Natural killer cell (primary cell): ENCODE measurements around the gene ARL11. TPM values are rescaled to one million over a fixed set of nuclear protein-coding genes. Genes with fewer than 3 reads are reported as not detected.

ENCODE experiments used
- ATAC-seq, 3 donors: fragments of 150-1000 bp in 2 of 3; fragments of 200-7000 bp in 1 of 3; cut with Tn5 transposase; 1 replicate in 1 of 3; 2 replicates in 2 of 3; pipeline ENCODE4 v1.10.0; 2021; ENCODE audit warnings: mild to moderate bottlenecking in 2 of 3, moderate library complexity in 2 of 3
- DNase-seq, 2 donors: peaks; one replicate each; pipeline versions ENCODE4 v3.0.0 to v3.0.0-alpha.2; 2013 to 2021; ENCODE audit warnings: mixed read lengths in 1 of 2
- H3K27ac ChIP-seq: one replicate; pipeline ENCODE4 v1.5.1; 2013; ENCODE audit warnings: mild to moderate bottlenecking, low read length
- H3K27me3 ChIP-seq: one replicate; pipeline ENCODE4 v1.6.1; 2013; ENCODE audit warnings: low read length; ENCODE audit not compliant: control insufficient read depth, insufficient read depth
- H3K36me3 ChIP-seq: one replicate; pipeline ENCODE4 v1.6.1; 2013; ENCODE audit warnings: low read length; ENCODE audit not compliant: control insufficient read depth, insufficient read depth
- H3K4me1 ChIP-seq: one replicate; pipeline ENCODE4 v1.6.1; 2013; ENCODE audit warnings: low read length; ENCODE audit not compliant: control insufficient read depth, insufficient read depth
- H3K4me3 ChIP-seq: one replicate; pipeline ENCODE4 v1.5.1; 2013; ENCODE audit warnings: low read length
- H3K9me3 ChIP-seq: one replicate; pipeline ENCODE4 v1.6.1; 2013; ENCODE audit warnings: low read length; ENCODE audit not compliant: control insufficient read depth, insufficient read depth
- H3K27ac Mint-ChIP-seq, 2 donors: one replicate each; pipeline ENCODE4 v1.8.0; 2022; ENCODE audit warnings: mild to moderate bottlenecking in 2 of 2, mixed read lengths in 2 of 2, moderate library complexity in 1 of 2
- H3K27me3 Mint-ChIP-seq, 2 donors: one replicate each; pipeline ENCODE4 v1.8.0; 2022; ENCODE audit warnings: low read depth in 2 of 2, mixed read lengths in 2 of 2
- H3K36me3 Mint-ChIP-seq: one replicate; pipeline ENCODE4 v1.8.0; 2022; ENCODE audit warnings: mixed read lengths
- H3K4me1 Mint-ChIP-seq, 2 donors: one replicate each; pipeline ENCODE4 v1.8.0; 2022; ENCODE audit warnings: mixed read lengths in 2 of 2
- H3K4me3 Mint-ChIP-seq: one replicate; pipeline ENCODE4 v1.8.0; 2022; ENCODE audit warnings: mild to moderate bottlenecking, moderate library complexity, mixed read lengths
- H3K9me3 Mint-ChIP-seq, 2 donors: one replicate each; pipeline ENCODE4 v1.8.0; 2022; ENCODE audit warnings: mixed read lengths in 2 of 2
- CTCF ChIP-seq: fragments of 200-600 bp; IDR thresholded peaks from one replicate; pipeline ENCODE4 v1.8.0; 2022; ENCODE audit warnings: antibody characterized with exemption
- WGBS: methylation state at CpG from one replicate; pipeline ENCODE4 v1.1.7; 2013; ENCODE audit warnings: missing lambda C conversion rate; ENCODE audit not compliant: insufficient coverage; 5-methylcytosine and 5-hydroxymethylcytosine counted together
- intact Hi-C: fragments of 100-400 bp; cut with micrococcal nuclease; formaldehyde crosslinking; loops from one replicate; pipeline ENCODE4 v1.14.2; 2022
- total RNA-seq, 4 donors: library from RNA; stranded (reverse); fragments of 120-200 nt in 1 of 4; gene quantifications; one replicate each; pipeline versions ENCODE4 v1.2.3 to v1.2.4, GENCODE V29; 2013 to 2022

Gene ARL11
- total RNA-seq, 3 donors from 2014 or later (not counting 1 experiment from before 2014, with no cell fraction given) = 0.48 to 1.5 (median 0.61) TPM

GRCh38 chr13:49624229-49624628 is 4.1 kb upstream of the ARL11 start:
- no peak overlapping the region for H3K27ac Mint-ChIP-seq
- DNase-seq (no peak), ATAC-seq (no peak)
- no peaks in the 10 kb centered on the region for H3K27me3 ChIP-seq
- 81% methylated on average over 6 of the region's 6 CpGs for WGBS
- H3K9me3 ChIP-seq = no peaks in the 10 kb centered on the region
- H3K4me1 Mint-ChIP-seq = peaks cover 10 to 19% of the 10 kb centered on the region in 2 donors
- no peak overlapping the region for H3K4me3 Mint-ChIP-seq
- H3K36me3 ChIP-seq = no peaks in the 10 kb centered on the region
- no peaks in the 10 kb centered on the region for H3K36me3 Mint-ChIP-seq
- H3K27me3 Mint-ChIP-seq = no peaks in the 10 kb centered on the region
- H3K4me3 ChIP-seq = no peak overlapping the region
- TF ChIP-seq CTCF = no peak
- H3K9me3 Mint-ChIP-seq = no peaks in the 10 kb centered on the region
- no peak overlapping the region for H3K27ac ChIP-seq
- peaks cover 12% of the 10 kb centered on the region for H3K4me1 ChIP-seq
- intact Hi-C loops = no loop called here

GRCh38 chr13:49625392-49626079 is 2.8 kb upstream of the ARL11 start:
- no peak for DNase-seq
- no peak for ATAC-seq
- Histone ChIP-seq H3K27me3 (no peaks in the 10 kb centered on the region), H3K9me3 (no peaks in the 10 kb centered on the region), H3K4me3 (no peak overlapping the region), H3K27ac (no peak overlapping the region), H3K4me1 (peaks cover 12% of the 10 kb centered on the region), H3K36me3 (no peaks in the 10 kb centered on the region)
- Mint-ChIP-seq H3K27me3 (no peaks in the 10 kb centered on the region), H3K27ac (no peak overlapping the region), H3K9me3 (no peaks in the 10 kb centered on the region), H3K36me3 (no peaks in the 10 kb centered on the region), H3K4me3 (no peak overlapping the region), H3K4me1 (peaks cover 10 to 14% of the 10 kb centered on the region in 2 donors)
- intact Hi-C loops = no loop called here
- no peak for TF ChIP-seq CTCF
- WGBS = 84% methylated on average over 12 of the region's 12 CpGs

GRCh38 chr13:49629196-49629938 is 1.1 kb downstream of the ARL11 start:
- H3K4me3 ChIP-seq = peak overlapping the region; percentile 62
- Mint-ChIP-seq H3K27ac (peak overlapping the region in 1 of 2 donors; percentile 82), H3K27me3 (no peaks in the 10 kb centered on the region), H3K9me3 (no peaks in the 10 kb centered on the region), H3K4me1 (peaks cover 10 to 14% of the 10 kb centered on the region in 2 donors), H3K36me3 (no peaks in the 10 kb centered on the region), H3K4me3 (peak overlapping the region; percentile 35)
- intact Hi-C loops = no loop called here
- WGBS = 65% methylated on average over 7 of the region's 8 CpGs
- no peak for TF ChIP-seq CTCF
- H3K36me3 ChIP-seq = no peaks in the 10 kb centered on the region
- H3K27ac ChIP-seq = no peak overlapping the region
- H3K4me1 ChIP-seq = peaks cover 12% of the 10 kb centered on the region
- ATAC-seq = no peak
- H3K9me3 ChIP-seq = no peaks in the 10 kb centered on the region
- DNase-seq = no peak
- no peaks in the 10 kb centered on the region for H3K27me3 ChIP-seq
